ENCODE results near the gene PRLR. TPM values are rescaled to one million over a fixed set of nuclear protein-coding genes. Genes with fewer than 3 reads are reported as not detected.

PRLR gene
- total and polyA plus RNA-seq, 4 donors: 3.5 to 44.5 (median 14.3) TPM

GRCh38 chr5:35012365-35012764 is 217.9 kb downstream of the PRLR start:
- Histone ChIP-seq H3K36me3 (ENCODE audit: control insufficient read depth in 4 of 4, insufficient read depth in 3 of 4, low read depth in 1 of 4, low read length in 3 of 4) (peaks cover 0 to 53% (median 24%) of the 10 kb centered on the region in 4 donors), H3K27ac (ENCODE audit: low read depth in 1 of 2, low read length in 2 of 2) (no peak overlapping the region), H3K9me3 (ENCODE audit: control insufficient read depth in 4 of 4, low read length in 3 of 4) (no peaks in the 10 kb centered on the region), H3K4me3 (ENCODE audit: low read depth in 1 of 3, low read length in 3 of 3) (no peak overlapping the region), H3K4me1 (ENCODE audit: control insufficient read depth in 4 of 4, insufficient read depth in 4 of 4, low read length in 3 of 4) (no peaks in the 10 kb centered on the region), H3K27me3 (ENCODE audit: control insufficient read depth in 4 of 4, insufficient read depth in 4 of 4, low read length in 3 of 4) (no peaks in the 10 kb centered on the region), H3K9ac (ENCODE audit: low read depth in 1 of 2, low read length in 2 of 2) (no peak overlapping the region)
- no peak for DNase-seq (ENCODE audit: low spot score)
- TF ChIP-seq EGR1 (IDR thresholded peaks at IDR 0.05; ENCODE audit: low read depth in 2 of 2): no peak
- no peak for TF ChIP-seq GABPA (IDR thresholded peaks at IDR 0.05 in 1 of 2, conservative IDR thresholded peaks at IDR 0.05 in 1 of 2)
- TF ChIP-seq FOXA2 (IDR thresholded peaks at IDR 0.05): no peak
- no peak for TF ChIP-seq CTCF (IDR thresholded peaks at IDR 0.05; ENCODE audit: low read depth, low read length, missing input control)
- TF ChIP-seq HNF4A (conservative IDR thresholded peaks at IDR 0.05): no peak
- TF ChIP-seq MAX (IDR thresholded peaks at IDR 0.05): no peak
- TF ChIP-seq YY1 (IDR thresholded peaks at IDR 0.05): no peak
- TF ChIP-seq FOXA1 (IDR thresholded peaks at IDR 0.05): no peak
- TF ChIP-seq JUND (IDR thresholded peaks at IDR 0.05): no peak
- TF ChIP-seq REST (IDR thresholded peaks at IDR 0.05): no peak
- no peak for TF ChIP-seq TAF1 (conservative IDR thresholded peaks at IDR 0.05)
- TF ChIP-seq ZBTB33 (IDR thresholded peaks at IDR 0.05): no peak
- TF ChIP-seq RAD21 (IDR thresholded peaks at IDR 0.05): no peak
- TF ChIP-seq NR2F2 (IDR thresholded peaks at IDR 0.05): no peak
- TF ChIP-seq RXRA (IDR thresholded peaks at IDR 0.05): no peak
- no peak for TF ChIP-seq ATF3 (IDR thresholded peaks at IDR 0.05)
- no peak for TF ChIP-seq HNF4G (IDR thresholded peaks at IDR 0.05)
- WGBS: 90% methylated on average over 3 of the region's 3 CpGs

GRCh38 chr5:35010676-35011075 is 219.6 kb downstream of the PRLR start:
- TF ChIP-seq GABPA (IDR thresholded peaks at IDR 0.05 in 1 of 2, conservative IDR thresholded peaks at IDR 0.05 in 1 of 2): no peak
- no peak for TF ChIP-seq MAX (IDR thresholded peaks at IDR 0.05)
- H3K9ac ChIP-seq (ENCODE audit: low read depth in 1 of 2, low read length in 2 of 2): no peak overlapping the region
- no peaks in the 10 kb centered on the region for H3K9me3 ChIP-seq (ENCODE audit: control insufficient read depth in 4 of 4, low read length in 3 of 4)
- H3K4me1 ChIP-seq (ENCODE audit: control insufficient read depth in 4 of 4, insufficient read depth in 4 of 4, low read length in 3 of 4): no peaks in the 10 kb centered on the region
- no peak overlapping the region for H3K4me3 ChIP-seq (ENCODE audit: low read depth in 1 of 3, low read length in 3 of 3)
- peaks cover 0 to 40% (median 17%) of the 10 kb centered on the region in 4 donors for H3K36me3 ChIP-seq (ENCODE audit: control insufficient read depth in 4 of 4, insufficient read depth in 3 of 4, low read depth in 1 of 4, low read length in 3 of 4)
- H3K27ac ChIP-seq (ENCODE audit: low read depth in 1 of 2, low read length in 2 of 2): no peak overlapping the region
- no peaks in the 10 kb centered on the region for H3K27me3 ChIP-seq (ENCODE audit: control insufficient read depth in 4 of 4, insufficient read depth in 4 of 4, low read length in 3 of 4)
- no peak for DNase-seq (ENCODE audit: low spot score)

Measured in liver (tissue), 9 donors.